Astrocyte of the cerebellum (primary cell): ENCODE measurements around the gene TBC1D16.

Experiments used
- DNase-seq: peaks from one replicate; pipeline ENCODE4 v3.0.0-alpha.2; 2011; ENCODE audit warnings: low read depth
- H3K4me3 ChIP-seq: 2 replicates; pipeline ENCODE4 v1.5.1; 2011; ENCODE audit warnings: mild to moderate bottlenecking, low read depth, low read length, moderate library complexity
- in situ Hi-C: cut with HindIII; loops from 2 replicates; pipeline ENCODE4 v1.10.0; 2017; ENCODE audit warnings: low sequenced_read_pairs
- TF ChIP-seq, protein P1 (sequence below): IDR thresholded peaks from 2 replicates; pipeline ENCODE4 v1.5.1; 2012; ENCODE audit warnings: low read length, low read depth, moderate library complexity, mild to moderate bottlenecking; ENCODE audit errors: missing control alignments

The TBC1D16 gene

GRCh38 chr17:79977161-79977631, 58.5 kb downstream of the TBC1D16 start:
- DNase-seq: no peak
- in situ Hi-C loops: loop anchor here (5.0 kb wide), 3 partner anchors 40 to 180 kb away; partner anchors contain the start of gene CBX8
- TF ChIP-seq, protein P1, sequence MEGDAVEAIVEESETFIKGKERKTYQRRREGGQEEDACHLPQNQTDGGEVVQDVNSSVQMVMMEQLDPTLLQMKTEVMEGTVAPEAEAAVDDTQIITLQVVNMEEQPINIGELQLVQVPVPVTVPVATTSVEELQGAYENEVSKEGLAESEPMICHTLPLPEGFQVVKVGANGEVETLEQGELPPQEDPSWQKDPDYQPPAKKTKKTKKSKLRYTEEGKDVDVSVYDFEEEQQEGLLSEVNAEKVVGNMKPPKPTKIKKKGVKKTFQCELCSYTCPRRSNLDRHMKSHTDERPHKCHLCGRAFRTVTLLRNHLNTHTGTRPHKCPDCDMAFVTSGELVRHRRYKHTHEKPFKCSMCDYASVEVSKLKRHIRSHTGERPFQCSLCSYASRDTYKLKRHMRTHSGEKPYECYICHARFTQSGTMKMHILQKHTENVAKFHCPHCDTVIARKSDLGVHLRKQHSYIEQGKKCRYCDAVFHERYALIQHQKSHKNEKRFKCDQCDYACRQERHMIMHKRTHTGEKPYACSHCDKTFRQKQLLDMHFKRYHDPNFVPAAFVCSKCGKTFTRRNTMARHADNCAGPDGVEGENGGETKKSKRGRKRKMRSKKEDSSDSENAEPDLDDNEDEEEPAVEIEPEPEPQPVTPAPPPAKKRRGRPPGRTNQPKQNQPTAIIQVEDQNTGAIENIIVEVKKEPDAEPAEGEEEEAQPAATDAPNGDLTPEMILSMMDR: no peak
- H3K4me3 ChIP-seq: no peak overlapping the region

DNA sequence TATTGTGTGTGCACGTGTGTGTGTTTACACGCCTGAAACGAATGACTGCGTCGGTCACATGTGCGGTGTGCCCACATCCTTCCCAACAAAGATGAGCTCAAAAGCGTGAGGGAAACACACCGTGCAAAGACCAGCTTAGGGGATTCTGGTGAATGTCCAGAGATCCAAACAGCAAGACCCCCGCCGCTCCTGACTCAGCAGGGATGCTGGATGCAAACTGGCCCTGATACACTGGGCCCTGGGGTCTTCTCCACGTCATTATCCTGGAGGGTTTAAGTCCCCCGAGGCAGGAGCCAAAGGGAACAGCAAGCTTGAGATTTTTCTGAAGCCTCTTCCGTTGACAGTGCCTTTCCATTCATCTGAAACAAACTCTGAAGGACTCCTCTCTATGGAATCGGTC, 59.2 kb downstream of the TBC1D16 start:
- in situ Hi-C loops: loop anchor here (5.0 kb wide), 3 partner anchors 39 to 179 kb away; partner anchors contain the start of gene CBX8
- H3K4me3 ChIP-seq: no peak overlapping the region
- no peak for DNase-seq
- TF ChIP-seq, protein P1: no peak

- no peak for DNase-seq
- TF ChIP-seq, protein P1: no peak
- in situ Hi-C loops: loop anchor here (5.0 kb wide), 3 partner anchors 38 to 178 kb away; partner anchors contain the start of gene CBX8
- no peak overlapping the region for H3K4me3 ChIP-seq
Measured at GRCh38 chr17:79975498-79976134, 60.1 kb downstream of the TBC1D16 start.

DNA sequence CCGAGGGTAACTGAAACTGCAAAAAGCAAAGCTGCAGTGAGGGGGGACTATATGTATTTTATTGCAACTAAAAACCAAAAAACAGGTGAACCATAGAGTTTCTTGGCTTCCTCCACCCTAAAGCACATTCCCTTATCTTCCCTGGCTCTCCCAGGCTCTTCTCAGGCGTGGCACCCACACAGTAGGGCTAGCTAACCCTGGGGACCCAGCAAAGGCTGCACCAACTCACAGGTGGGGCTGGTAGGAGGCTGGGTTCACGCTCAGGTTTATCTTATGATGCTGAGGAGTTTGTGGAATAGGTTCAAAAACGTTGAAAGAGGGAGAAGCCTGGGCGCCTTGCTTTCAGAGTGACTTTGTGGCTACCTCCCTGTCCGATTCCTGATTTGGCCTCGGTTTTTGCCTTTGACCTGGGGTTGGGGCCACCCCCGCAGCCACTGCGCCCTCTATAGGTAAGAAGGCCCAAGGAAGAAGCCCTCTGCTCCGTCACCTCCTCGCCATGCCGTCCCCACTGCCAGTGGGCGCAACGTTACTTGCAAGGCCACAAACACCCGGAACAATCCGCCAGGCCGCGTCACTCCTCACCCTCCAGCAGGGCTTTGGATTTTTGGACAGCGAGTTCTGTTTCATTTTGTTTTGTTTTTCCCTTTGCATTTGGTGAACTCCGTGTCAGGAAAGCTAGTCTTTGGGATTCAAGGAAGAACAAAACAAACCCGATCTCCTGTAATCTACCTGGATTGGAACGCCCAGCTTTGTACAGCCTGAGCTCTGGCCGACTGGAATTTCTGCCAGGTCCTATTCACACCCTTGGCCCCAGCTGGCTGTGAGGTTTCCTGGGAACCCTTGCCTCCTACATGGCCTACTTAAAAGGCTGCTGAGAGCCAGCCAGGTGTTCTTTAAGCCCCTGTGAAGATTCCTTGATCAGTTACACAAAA, 60.8 kb downstream of the TBC1D16 start:
- H3K4me3 ChIP-seq: no peak overlapping the region
- DNase-seq: no peak
- TF ChIP-seq, protein P1: peak; percentile 22
- in situ Hi-C loops: loop anchor here (5.0 kb wide), 3 partner anchors 38 to 178 kb away; partner anchors contain the start of gene CBX8

GRCh38 chr17:79971651-79972050, 64.0 kb downstream of the TBC1D16 start:
- in situ Hi-C loops: no loop called here
- DNase-seq: no peak
- TF ChIP-seq, protein P1: no peak

DNA sequence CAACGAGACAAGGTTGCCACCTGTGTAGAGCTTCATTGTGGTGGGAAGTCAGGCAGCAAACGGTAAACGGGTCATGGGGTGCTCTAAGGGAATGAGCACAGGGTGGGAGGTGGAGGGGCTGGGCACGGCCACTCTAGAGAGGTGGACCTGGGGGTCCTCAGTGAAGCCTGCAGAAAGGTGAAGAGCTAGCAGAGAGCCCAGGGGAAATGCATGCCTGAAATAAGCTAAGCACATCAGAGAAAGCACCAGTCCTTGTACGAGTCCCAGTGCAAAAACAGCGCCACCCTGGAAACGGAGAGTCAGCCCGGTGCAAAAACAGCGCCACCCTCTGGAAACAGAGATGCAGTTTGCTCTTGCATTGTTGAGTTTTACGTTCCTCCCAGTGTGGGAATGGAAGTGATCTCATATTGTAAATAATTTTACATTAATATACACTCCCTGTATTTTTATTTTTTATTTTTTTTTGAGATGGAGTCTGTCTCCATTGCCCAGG, 65.0 kb downstream of the TBC1D16 start:
- H3K4me3 ChIP-seq: no peak overlapping the region
- no peak for DNase-seq
- TF ChIP-seq, protein P1: peak; percentile 43
- in situ Hi-C loops: no loop called here

More at GRCh38 chr17:79971651-79972050, 64.0 kb downstream of the TBC1D16 start:
- H3K4me3 ChIP-seq: no peak overlapping the region
